Stromal cell of bone marrow (primary cell): ENCODE data around the gene SLC16A14.
"Not testable (repeated sequence)": the region's sequence is repeated elsewhere in the genome, so short reads cannot be mapped to it uniquely, and the experiment has no call there.

Experiments
- DNase-seq: peaks from one replicate; pipeline ENCODE4 v3.0.0-alpha.2; 2012; ENCODE audit warnings: low read depth

The SLC16A14 gene, protein sequence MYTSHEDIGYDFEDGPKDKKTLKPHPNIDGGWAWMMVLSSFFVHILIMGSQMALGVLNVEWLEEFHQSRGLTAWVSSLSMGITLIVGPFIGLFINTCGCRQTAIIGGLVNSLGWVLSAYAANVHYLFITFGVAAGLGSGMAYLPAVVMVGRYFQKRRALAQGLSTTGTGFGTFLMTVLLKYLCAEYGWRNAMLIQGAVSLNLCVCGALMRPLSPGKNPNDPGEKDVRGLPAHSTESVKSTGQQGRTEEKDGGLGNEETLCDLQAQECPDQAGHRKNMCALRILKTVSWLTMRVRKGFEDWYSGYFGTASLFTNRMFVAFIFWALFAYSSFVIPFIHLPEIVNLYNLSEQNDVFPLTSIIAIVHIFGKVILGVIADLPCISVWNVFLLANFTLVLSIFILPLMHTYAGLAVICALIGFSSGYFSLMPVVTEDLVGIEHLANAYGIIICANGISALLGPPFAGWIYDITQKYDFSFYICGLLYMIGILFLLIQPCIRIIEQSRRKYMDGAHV

GRCh38 chr2:230068651-230069055 lies at the start of gene SLC16A14:
TSS of gene SLC16A14 (minus strand) at chr2:230068924. CDS start at chr2:230059352, 9,572 bp downstream.
- DNase-seq = no peak

GRCh38 chr2:230106771-230107170 lies 38.0 kb upstream of the SLC16A14 start:
- DNase-seq = no peak

DNA sequence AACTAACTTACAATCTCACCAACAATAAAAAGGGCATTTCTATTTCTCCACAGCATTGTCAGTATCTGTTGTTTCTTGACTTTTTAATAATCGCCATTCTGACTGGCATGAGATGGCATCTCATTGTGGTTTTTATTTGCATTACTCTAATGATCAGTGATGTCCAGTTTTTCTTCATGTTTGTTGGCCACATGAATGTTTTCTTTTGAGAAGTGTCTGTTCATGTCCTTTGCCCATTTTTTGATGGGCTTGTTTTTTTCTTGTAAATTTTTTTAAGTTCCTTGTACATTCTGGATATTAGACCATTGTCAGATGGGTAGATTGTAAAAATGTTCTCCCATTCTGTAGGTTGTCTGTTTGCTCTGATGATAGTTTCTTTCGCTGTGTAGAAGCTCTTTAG lies 33.2 kb upstream of the SLC16A14 start:
- not testable (repeated sequence) for DNase-seq

DNA sequence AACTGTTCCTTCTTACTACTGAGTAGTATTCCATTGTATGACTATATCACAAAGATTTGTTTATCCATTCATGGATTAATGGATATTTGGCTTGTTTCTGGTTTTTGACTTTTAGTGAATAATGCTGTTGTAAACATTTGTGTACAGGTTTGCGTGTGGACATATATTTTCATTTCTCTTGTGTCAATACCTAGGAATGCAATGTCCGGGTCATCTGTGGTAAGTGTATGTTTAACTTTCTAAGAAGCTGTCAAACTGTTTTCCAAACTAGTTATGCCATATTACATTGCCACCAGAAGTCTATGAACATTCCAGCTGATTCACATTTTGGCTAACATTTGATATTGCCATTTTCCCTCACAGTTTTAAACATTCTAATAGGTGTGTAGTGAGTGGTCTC lies 29.1 kb upstream of the SLC16A14 start:
- no peak for DNase-seq

GRCh38 chr2:230097424-230097823 lies 28.7 kb upstream of the SLC16A14 start:
- no peak for DNase-seq

DNA sequence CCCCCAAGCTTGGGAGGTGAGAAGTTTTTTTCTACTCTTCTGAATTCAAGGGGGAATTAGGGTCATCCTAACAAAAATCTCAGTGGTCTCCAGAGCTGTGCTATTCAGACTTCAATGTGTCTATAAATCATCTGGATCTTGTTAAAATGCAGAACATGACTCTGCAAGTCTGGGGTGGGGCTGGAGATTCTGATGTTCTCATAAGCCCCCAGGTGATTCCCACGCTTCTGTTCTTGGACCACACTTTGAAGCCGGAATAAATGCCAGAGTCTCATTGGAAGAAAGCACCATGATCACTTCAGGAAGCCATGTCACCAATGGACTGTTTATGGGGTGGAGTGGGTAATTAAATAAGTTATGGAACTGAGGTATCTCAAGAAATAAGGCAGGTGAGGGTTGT lies 22.2 kb upstream of the SLC16A14 start:
- no peak for DNase-seq

DNA sequence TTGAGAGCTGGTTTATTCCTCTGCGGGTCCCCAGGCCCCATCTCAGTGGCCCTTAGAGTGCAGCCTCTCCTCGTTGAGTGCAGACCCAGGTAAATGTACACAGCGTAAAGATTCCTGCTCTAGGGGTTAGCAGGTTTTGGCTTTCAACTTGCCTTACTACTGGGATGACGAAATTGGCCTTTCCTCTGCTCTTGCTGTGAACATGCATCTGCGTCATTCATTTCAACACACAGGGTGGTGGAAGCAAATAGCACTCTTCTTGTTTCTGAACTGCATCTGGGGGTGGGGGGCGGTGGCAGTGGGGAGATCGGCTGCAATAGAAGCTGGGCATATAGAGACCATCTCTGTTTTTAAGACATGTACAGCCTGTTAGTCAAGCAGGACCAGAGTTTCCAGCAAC lies 16.5 kb upstream of the SLC16A14 start:
- no peak for DNase-seq

DNA sequence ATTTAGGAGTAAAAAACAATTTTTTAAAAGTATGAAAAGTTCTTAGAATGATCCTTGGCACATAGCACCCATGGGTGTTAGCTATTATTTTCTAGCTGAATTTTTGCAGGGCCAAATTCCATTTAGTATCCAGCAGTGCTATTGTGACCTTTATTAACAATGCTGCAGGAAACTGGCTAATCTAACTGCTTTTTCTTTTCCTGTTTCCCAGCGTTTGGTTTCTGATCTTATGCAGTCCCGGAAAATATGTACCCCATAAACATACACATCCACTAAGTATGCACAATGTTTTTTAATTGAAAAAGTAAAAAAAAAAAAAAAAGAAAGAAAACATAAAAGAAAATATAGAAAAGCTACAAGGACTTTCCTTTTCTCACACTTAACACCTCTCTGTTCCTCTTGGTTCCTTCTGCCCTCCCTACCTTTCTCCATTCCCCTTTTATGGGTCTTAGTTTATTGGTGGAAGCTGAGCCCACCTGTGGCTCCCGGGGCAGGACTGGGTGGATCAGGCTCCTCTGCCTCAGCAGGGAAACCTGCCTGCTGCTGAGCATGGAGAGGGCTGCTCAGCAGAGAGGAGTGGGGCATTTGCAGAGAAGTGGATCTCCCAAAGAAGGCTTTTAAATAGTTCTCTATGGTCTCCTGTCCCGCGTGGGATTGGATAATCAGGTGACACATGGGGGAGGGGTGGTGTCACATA lies 9.3 kb upstream of the SLC16A14 start:
- no peak for DNase-seq

- no peak for DNase-seq
Measured at GRCh38 chr2:230076819-230077218, 8.1 kb upstream of the SLC16A14 start.

DNA sequence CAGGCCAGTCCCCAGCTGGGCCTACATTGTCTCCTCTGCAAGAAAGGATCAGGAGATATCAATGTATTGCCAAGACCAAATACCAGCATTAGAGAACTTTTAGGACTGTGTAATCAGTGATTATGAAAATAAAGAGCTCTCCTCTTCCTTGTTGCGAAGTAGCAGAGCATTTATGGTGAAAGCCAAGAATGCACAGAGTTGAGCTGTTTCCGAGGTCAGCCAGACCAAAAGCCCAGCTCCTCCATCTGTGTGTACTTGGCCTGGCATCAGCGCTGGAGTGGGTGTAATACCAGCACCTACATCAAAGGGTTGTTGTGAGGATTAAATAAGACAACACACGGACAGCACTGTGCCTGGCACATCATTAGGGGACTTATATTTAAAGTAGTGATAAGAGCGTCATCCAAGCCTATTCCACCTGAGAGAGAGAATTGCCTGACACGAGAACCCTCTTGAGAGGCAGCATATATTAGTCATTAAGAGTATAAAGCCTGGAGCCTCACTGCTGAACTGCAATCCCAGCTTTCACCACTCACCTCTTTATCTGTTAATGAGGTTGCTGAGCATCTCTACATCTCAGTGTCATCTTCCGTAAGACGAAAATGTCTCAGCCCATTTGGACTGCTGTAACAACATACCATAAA lies 7.4 kb upstream of the SLC16A14 start:
- no peak for DNase-seq

DNA sequence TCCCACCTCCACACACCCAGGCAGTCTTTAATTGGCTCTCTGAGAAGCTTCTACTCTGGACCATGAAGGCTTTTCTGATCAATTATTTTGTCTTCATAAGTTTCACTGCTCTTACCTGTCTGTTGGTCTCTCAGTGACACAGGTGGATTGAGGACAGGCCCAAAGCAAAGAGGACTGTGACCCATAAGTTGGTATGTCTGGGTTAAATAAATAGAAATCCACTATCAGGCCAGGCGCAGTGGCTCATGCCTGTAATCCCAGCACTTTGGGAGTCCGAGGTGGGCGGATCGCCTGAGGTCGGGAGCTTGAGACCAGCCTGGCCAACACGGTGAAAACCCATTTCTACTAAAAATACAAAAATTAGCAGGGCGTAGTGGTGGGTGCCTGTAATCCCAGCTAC lies 2.7 kb upstream of the SLC16A14 start:
- DNase-seq = no peak

- no peak for DNase-seq
Measured at GRCh38 chr2:230069402-230069801, 678 bp upstream of the SLC16A14 start.

DNA sequence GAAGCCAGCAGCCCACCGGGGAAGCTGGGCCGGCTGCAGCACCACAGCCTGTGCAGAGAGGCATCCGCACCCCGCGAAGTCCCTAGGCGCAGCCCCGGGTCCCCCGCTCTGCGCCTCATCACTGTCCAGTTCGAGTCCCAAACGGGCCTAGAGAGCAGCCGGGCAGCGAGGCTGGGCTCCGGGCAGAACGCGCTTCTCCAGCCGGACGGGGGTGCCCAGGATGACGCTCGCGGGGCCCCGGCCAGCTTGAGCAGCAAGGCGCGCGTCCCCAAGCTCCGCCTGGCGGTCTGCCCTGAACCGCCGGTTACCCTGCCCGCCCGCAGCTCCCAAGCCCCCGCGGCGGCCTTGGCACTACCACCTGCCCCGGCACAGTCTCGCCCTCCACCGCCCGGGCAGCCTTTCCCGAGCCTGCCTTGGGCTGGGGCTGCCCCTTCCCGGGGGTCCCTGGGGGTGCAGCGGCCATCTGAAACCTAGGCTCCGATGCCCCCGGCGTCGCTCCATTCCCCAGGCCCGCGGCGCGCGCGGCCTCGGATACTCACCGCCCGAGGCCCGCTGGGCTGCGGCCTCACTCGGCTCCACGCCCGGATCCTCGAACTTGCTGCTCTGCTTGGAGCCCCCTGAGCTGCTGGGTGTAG lies 591 bp downstream of the SLC16A14 start:
- DNase-seq = no peak

- DNase-seq = no peak
Measured at GRCh38 chr2:230060672-230061293, 7.9 kb downstream of the SLC16A14 start.

- DNase-seq = peak; percentile 55
Measured at GRCh38 chr2:230053753-230054478, 14.8 kb downstream of the SLC16A14 start.

- DNase-seq = no peak
Measured at GRCh38 chr2:230052299-230052698, 16.4 kb downstream of the SLC16A14 start.

- no peak for DNase-seq
Measured at GRCh38 chr2:230050136-230050535, 18.6 kb downstream of the SLC16A14 start.

GRCh38 chr2:230048010-230048671 lies 20.6 kb downstream of the SLC16A14 start:
- no peak for DNase-seq

DNA sequence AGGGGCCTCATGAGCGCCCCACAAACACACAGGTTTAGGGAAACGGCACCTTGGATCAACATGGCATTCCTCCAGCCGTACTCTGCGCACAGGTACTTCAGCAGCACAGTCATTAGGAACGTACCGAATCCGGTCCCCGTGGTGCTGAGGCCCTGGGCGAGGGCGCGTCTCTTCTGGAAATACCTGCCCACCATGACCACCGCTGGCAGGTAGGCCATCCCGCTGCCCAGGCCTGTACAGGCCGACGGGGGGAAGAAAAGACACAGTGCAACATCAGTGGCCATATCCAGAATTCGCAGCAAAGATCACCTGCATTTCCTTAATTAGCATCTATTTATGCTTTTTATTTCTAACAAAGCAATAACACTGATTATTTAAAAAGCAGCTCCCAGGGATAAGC lies 22.2 kb downstream of the SLC16A14 start:
- no peak for DNase-seq

GRCh38 chr2:230043461-230043860 lies 25.3 kb downstream of the SLC16A14 start:
- DNase-seq = no peak

- DNase-seq = no peak
Measured at GRCh38 chr2:230043025-230043424, 25.7 kb downstream of the SLC16A14 start.
